GM18858 (cell line): Measurements from ENCODE around the gene GCNT1.
A peak's percentile ranks its signal among the peaks of the same experiment; 100 is the strongest.
"Not testable (repeated sequence)": the region's sequence is repeated elsewhere in the genome, so short reads cannot be mapped to it uniquely, and the experiment has no call there.

ENCODE experiments used
- ATAC-seq: cut with Tn5 transposase; IDR thresholded peaks from one replicate; pipeline ENCODE4 v1.9.1; 2021; ENCODE audit not compliant: unreplicated experiment

GCNT1 gene

DNA sequence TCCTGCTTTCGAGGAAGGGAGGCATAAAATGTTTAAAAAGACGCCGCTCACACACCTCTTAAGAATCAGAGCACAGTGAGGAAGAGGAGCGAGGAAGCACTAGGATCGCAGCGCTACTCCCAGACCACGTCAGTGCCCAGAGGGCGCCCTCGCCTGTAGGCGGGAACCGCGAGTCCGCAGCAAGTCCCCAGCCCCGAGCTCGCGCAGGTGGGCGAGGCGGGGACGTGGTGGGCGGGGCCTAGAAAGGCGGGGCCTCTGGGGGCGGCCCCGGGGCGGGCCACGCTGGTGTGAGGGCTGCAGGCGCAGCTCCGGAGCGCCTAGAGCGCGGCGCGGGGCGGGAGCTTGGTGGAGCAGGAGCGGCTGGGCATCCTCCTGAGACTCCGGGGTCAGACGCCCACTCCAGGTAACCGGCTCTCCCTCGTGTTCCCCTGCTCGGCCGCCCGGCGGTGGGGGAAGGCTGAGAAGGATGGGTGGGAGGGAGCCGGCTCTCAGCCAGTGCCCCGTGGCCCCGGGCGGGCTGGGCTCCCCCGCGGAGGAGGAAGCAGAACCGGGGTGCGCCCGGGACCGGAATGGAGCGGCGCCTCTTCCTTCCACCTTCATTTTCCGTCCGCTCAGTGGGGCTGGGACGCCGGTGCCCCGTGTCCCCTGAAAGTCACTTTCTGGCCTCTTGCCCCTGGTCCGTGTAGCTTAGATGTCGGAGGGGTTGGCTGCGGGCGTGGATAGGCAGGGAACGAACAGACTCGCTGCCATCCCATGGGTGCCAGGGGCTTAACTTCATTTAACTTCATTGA, at the start of gene GCNT1:
Gene GCNT1, plus strand, starts transcription at position 280 of the 791 bp plus-strand sequence. CDS start 43,200 bp downstream, outside the sequence.
- ATAC-seq, result peak; percentile 75

DNA sequence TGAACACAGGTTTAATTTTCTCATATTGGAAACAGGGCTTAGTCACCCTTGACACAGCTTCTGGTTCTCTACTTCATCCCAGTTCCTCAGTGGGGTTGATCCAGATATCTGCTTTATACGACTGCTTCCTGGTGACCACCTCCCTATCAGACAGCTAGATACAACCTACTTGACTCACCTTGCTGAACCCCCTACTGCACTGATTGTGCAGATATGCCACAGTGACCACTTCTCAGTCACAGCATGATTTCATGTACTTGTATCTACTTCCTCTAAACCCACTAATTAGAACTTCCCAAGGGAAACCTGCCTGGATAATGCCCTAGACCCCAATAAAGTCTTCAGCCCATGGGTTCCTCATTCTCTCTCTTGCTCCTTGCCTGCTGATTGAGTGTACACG, 46.3 kb upstream of the GCNT1 start:
- no peak for ATAC-seq

DNA sequence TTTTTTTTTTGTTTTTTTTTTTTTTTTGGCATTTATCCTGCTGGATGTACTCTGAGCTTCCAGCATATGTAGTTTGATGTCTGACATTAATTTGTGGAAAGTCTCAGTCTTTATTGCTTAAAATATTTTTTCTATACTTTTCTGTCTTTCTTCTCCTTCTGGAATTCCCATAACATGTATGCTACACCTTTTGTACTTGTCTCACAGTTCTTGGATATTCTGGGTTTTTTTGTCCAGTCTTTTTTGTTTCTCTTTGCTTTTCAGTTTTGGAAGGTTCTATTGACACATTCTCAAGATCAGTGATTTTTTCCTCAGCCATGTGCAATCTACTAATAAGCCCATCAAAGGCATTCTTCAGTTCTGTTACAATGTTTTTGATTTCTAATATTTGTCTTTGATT, 45.3 kb upstream of the GCNT1 start:
- ATAC-seq, result no peak

DNA sequence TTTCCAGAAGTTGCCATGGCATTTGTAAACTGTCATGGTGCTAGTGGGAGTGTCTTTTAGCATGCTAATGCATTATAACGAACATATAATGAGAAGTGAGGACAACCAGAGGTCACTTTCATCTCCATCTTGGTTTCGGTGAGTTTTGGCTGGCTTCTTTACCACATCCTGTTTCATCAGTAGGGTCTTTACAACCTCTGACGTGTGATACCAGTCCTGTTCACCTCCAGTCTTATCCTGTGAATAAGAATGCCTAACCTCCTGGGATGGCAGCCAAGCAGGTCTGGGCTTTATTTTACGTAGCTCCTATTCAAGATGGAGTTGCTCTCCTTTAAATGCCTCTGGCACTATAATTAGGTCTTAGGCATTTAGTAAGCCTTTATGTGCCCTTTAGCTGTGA, 44.3 kb upstream of the GCNT1 start:
- peak; percentile 88 for ATAC-seq

DNA sequence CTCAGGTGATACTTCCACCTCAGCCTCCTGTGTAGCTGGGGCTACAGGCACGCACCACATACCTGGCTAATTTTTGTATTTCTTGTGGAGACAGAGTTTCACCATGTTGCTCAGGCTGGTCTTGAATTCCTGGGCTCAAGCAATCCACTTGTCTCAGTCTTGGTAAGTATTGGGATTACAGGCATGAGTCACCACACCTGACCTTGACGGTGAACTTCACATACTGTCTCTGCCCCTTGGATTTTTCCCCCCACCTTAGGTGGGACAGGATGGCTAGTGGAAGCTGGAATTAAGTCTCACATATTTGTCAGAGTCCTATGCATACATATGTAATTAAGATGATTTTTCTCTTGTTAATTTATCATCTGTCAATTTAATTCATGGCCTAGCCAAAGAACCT, 43.8 kb upstream of the GCNT1 start:
- ATAC-seq, result no peak

DNA sequence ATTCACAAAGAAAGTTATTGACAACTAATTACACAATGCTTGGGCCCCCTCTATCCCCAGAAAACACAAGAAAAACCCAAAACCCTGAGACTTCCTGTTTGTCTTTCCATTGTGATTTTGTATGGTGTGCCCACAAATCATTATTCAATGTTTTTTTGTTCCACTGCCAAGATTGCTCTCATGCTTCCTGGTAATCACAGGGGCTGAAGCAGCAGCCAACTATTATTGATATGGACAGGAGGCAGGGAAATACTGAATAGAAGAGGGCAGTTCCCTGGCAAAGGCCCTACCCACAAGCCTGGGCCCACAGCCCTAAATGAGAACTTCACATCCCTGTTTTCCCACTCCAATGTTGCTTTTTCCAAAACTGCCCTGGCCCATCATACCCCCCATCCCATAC, 43.3 kb upstream of the GCNT1 start:
- no peak for ATAC-seq

DNA sequence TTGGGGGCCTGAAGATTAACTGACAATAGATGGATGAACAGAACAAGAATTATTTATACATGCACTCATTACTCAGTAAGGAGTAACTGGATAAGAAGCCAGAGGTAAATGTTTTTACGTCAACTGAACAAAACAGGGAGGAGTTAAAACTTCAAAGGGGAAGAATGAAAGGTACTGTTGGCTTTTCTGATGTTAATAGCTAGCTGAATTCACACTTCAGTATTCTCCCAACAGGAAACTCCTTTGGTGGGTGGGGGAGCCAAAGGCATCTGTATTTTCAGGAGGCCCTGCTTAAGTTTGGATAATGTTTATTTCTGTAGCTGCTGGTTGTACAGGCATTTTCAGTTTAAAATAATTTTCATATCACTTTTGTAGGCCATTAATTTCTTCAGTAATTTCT, 41.6 kb upstream of the GCNT1 start:
- ATAC-seq, result no peak

DNA sequence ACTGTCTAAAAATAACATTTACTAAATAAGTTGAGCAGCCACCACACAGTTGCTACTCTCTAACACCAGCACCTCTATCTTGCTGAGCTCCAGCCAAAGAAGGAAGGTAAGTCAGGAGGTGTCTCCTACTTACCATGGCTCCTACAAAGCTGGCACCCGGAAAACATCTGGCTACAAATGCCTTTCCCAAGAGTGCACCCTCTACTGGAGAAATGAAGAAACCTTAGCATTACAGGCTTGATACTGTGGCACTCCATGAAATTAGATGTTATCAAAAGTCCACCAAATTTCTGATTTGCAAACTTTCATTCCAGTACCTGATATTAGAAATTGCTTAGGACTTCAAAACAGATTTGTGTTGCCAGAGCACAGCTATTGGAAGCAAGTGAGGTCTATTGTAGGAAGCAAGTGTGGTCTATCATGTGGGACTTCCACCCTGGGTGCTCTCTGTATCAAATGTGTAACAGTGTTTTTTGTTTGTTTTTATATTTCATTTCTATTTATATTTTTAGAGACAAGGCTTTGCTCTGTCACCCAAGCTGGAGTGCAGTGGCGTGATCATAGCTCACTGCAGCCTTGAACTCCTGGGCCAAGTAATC, 39.1 kb upstream of the GCNT1 start:
- no peak for ATAC-seq

DNA sequence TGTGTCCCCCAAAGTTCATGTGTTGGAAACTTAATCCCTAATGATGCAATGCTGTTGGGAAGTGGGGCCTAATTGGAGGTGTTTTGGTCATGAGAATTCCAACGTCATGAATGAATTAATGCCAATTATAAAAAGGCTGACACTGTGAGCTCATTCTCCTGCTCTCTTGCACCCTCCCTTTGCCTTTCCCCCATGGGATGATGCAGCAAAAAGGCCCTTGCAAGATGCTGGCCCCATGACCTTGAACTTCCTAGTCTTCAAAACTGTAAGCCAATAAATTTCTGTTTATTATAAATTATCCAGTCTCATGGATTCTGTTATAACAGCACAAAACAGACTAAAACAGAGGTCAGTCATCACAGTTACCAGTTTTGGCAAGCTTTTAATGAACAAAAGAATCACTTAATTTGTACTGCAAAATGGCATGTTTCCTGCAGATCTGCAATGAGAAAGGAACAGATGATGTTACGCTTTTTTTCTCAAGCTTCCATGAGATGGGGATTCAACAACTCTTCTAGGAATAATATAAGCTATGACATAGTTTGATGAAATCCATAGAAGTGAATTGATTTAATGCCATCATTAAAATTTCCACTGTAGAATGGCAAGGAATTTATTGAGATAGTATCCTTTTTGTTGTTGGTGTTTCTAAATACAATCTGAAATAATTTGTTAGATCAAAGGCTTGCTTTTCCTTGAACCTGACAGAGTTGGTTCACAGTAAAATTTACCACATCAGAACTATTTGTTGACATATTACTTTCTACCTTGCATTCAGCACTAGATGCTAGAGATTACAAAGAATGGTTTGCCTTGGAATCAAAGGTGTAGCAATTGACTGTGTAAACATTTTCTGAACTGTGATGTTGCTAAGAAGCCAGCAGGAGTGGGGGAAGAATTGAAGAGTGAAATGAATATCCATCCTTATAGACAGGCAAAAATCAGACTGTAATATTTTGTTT, 35.5 kb upstream of the GCNT1 start:
- ATAC-seq, result no peak

DNA sequence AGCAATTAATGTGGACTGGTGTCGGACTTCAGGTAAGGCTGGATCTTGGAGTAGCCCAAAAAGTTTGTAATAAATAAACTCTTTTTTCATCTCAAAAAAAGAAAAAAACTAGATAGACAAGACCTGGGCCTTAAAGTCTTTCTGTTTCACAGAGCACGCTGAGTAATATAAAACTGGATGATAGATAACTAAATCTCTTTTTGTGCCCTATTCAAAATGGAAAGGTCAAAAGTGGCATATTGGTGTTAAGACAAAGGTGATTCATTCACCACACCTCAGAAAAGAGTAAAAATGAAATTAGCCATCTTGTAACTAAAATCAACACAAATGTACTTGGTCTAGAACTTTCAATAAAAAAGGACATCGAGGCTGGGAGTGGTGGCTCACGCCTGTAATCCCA, 34.5 kb upstream of the GCNT1 start:
- no peak for ATAC-seq

DNA sequence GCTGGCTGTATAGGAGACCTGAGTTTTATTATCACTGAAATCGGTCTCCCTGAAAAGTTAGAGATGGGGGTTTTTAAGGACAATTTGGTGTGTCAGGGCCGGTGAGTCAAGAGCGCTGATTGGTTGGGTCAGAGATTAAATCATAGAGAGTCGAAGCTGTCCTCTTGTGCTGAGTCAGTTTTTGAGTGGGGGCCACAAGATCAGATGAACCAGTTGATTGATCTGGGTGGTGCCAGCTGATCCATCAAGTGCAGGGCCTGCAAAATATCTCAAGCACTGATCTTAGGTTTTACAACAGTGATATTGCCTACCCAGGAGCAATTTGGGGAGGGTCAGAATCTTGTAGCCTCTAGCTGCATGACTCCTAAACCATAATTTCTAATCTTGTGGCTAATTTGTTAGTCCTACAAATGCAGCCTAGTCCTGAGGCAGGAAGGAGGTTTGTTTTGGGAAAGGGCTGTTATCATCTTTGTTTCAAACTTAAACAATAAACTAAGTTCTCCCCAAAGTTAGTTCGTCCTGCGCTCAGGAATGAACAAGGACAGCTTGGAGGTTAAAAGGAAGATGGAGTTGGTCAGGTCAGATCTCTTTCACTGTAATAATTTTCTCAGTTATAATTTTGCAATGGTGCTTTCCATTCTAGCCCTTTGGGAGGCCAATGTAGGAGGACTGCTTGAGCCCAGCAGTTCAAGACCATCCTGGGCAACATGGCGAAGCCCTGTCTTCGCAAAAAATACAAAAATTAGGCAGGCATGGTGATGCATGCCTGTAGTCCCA, 33.1 kb upstream of the GCNT1 start:
- no peak for ATAC-seq

DNA sequence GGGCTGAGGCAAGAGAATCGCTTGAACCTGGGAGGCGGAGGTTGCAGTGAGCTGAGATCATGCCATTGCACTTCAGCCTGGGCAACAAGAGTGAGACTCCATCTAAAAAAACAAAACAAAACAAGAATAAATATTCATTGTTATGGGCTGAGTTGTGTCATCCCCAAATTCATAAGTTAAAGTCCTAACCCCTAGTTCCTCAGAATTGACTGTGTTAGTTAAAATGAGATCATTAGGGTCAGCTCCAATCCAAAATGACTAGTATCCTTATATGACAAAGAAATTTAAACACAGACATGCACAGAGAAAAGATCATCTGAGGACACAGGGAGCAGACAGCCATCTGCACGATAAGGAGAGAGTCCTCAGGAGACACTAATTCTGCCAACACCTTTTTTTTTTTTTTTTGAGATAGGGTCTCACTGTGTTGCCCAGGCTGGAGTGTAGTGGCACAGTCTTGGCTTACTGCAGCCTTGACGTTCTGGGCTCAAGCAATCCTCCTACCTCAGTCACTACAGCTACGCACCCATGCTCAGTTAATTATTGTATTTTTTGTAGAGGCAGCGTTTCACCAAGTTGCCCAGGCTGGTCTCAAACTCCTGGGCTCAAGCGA, 32.1 kb upstream of the GCNT1 start:
- no peak for ATAC-seq

DNA sequence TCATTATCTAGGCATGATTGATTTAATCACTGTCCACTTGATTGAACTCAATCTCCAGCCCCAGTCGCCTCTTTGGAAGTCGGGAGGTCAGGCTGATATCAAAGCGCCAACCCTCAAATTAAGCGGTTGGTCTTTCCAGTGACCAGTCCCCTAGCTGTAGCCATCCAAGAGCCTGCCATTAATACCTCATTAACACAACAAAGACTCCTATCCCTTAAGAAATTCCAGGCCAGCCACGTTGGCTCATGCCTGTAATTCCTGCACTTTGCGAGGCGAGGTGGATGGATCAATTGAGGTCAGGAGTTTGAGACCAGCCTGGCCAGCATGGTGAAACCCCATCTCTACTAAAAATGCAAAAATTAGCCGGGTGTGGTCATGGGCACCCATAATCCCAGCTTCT, 27.4 kb upstream of the GCNT1 start:
- ATAC-seq, result no peak

DNA sequence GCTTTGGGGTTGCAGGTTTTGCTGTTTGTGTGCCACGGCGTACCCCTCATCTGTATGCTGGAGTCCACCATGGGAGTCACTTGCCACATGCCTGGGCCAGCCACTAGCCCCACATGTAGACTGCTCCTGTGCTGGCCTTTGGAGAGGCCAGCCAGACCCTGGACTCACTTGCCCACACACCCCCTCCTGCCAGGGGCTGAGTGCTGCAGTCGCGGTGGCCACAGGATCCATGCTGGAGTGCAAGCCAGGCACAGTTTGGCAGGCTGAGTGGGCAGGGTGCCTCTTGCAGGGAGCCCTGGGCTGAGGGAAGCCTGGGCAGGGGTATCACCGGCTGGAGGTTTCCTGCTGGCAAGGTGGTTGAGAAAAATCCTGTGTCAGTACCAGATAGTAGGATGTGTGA, 25.6 kb upstream of the GCNT1 start:
- ATAC-seq, result no peak

DNA sequence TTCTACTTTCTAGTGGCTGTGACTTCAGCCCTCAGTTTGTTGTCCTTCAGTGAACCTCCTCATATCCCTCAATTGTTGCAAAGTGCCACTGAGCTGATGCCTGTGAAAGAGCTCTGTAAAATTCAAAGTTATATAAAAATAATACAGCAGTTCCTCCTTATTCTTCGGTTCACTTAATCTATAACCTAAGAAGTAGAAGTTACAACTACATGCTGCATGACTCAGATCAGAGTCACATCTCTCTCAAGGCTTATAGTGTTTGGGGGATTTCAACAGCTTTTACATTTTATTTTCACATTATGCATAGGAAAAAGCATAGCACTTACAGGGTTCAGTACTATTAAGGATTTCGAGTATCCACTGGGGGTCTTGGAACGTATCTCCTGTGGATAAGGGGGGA, 25.1 kb upstream of the GCNT1 start:
- no peak for ATAC-seq

DNA sequence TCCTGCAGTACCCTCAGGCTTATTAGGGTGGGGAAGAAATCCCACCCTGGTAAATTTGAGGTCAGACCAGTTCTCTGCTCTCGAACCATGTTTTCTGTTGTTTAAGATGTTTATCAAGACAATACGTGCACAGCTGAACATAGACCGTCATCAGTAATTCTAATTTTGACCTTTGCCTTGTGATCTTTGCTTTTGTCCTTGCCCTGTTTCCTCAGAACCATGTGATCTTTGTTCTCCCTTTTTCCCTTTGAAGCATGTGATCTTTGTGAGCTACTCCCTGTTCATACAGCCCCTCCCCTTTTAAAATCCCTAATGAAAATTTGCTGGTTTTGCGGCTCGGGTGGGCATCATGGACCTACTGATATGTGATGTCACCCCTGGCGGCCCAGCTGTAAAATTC, 24.1 kb upstream of the GCNT1 start:
- not testable (repeated sequence) for ATAC-seq

DNA sequence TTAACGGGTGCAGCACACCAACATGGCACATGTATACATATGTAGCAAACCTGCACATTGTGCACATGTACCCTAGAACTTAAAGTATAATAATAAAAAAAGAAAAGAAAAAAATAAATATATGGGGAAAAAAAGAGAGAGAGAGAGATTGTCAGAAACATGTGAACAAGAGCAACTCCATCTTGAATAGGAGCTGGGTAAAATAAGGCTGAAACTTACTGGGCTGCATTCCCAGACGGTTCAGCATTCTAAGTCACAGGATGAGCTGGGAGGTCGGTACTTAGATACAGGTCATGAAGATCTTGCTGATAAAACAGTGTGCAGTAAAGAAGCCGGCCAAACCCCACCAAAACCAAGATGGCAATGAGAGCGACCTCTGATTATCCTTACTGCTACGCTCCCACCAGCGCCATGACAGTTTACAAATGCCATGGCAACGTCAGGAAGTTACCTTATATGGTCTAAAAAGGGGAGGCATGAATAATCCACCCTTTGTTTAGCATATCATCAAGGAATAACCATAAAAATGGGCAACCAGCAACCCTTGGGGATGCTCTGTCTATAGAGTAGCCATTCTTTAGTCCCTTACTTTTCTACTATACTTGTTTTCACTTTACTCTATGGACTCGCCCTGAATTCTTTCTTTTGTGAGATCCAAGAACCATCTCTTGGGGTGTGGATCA, 21.8 kb upstream of the GCNT1 start:
- not testable (repeated sequence) for ATAC-seq

DNA sequence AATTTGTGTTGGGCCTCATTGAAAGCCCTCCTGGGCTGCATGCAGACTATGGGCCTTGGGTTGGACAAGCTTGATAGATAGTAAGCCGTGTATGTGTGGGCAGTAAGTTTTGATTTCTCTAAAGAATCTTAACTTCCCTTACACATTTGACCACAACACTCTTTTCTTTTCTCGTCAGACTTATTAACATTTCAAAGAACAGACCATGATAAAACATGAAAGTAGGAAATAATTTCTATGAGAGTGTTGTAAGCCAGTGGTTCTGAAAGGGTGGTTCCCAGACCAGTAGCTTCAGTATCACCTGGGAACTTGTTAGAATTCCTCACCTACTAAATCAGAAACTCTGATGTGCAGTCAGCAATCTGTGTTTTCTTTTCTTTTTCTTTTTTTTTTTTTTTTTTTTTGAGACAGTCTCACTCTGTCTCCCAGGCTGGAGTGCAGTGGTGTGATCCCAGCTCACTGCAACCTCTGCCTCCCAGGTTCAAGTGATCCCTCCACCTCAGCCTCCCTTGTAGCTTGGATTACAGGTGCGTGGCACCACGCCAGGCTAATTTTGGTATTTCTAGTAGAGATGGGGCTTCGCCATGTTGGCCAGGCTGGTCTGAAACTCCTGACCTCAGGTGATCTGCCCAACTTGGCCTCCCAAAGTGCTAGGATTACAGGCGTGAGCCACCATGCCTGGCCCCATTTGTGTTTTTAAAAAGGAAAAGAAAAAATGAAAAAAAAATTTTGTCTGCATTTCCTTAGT, 20.0 kb upstream of the GCNT1 start:
- ATAC-seq, result peak; percentile 82
